Measurements from ENCODE around the gene HES7. TPM values are rescaled to one million over a fixed set of nuclear protein-coding genes. Genes with fewer than 3 reads are reported as not detected.

The HES7 gene
- total and polyA plus RNA-seq, 3 donors from 2014 or later = 0.25 to 0.31 TPM; not detected in 1

GRCh38 chr17:8164815-8165131, 40.9 kb upstream of the HES7 start:
- no peak overlapping the region for H3K4me3 ChIP-seq
- no peak for DNase-seq
- WGBS, 2 donors = 22 to 45% methylated on average over 6 of the region's 6 CpGs
- H3K27ac ChIP-seq = peak overlapping the region; percentile 100
- no peak for TF ChIP-seq CTCF (IDR thresholded peaks at IDR 0.05)
- TF ChIP-seq POLR2A (IDR thresholded peaks at IDR 0.05) = no peak
- H3K36me3 ChIP-seq (ENCODE audit: low read depth, missing control alignments) = no peaks in the 10 kb centered on the region
- intact Hi-C loops (cut with DNase I; ENCODE audit: low total_unique reads) = no loop called here
- H3K9me3 ChIP-seq = no peaks in the 10 kb centered on the region
- no peaks in the 10 kb centered on the region for H3K27me3 ChIP-seq
- H3K4me1 ChIP-seq = peaks cover 36% of the 10 kb centered on the region

GRCh38 chr17:8163978-8164814, 40.3 kb upstream of the HES7 start:
- H3K36me3 ChIP-seq (ENCODE audit: low read depth, missing control alignments) = no peaks in the 10 kb centered on the region
- no peak overlapping the region for H3K4me3 ChIP-seq
- WGBS, 2 donors = 1 to 10% methylated on average over 8 to 13 of the region's 13 CpGs
- H3K9me3 ChIP-seq = no peaks in the 10 kb centered on the region
- H3K4me1 ChIP-seq = peaks cover 38% of the 10 kb centered on the region
- peak overlapping the region; percentile 100 for H3K27ac ChIP-seq
- no peak for TF ChIP-seq POLR2A (IDR thresholded peaks at IDR 0.05)
- no peak for TF ChIP-seq CTCF (IDR thresholded peaks at IDR 0.05)
- peak; percentile 92 for DNase-seq
- intact Hi-C loops (cut with DNase I; ENCODE audit: low total_unique reads) = no loop called here
- H3K27me3 ChIP-seq = no peaks in the 10 kb centered on the region

- peak; percentile 47 for DNase-seq
- H3K27ac ChIP-seq = peak overlapping the region; percentile 100
- no peaks in the 10 kb centered on the region for H3K9me3 ChIP-seq
- H3K4me1 ChIP-seq = peaks cover 41% of the 10 kb centered on the region
- TF ChIP-seq POLR2A (IDR thresholded peaks at IDR 0.05) (no peak), CTCF (IDR thresholded peaks at IDR 0.05) (no peak)
- H3K36me3 ChIP-seq (ENCODE audit: low read depth, missing control alignments) = no peaks in the 10 kb centered on the region
- peak overlapping the region; percentile 99 to 100 for H3K4me3 ChIP-seq
- WGBS, 2 donors = 5 to 8% methylated on average over 10 to 29 of the region's 55 CpGs
- H3K27me3 ChIP-seq = no peaks in the 10 kb centered on the region
- intact Hi-C loops (cut with DNase I; ENCODE audit: low total_unique reads) = no loop called here
Observed at GRCh38 chr17:8162997-8163977, 39.4 kb upstream of the HES7 start.

- Histone ChIP-seq H3K4me1 (peaks cover 41% of the 10 kb centered on the region), H3K27ac (peak within 1 kb of the TSS; percentile 100), H3K27me3 (no peaks in the 10 kb centered on the region), H3K4me3 (peak within 1 kb of the TSS; percentile 99 to 100), H3K9me3 (no peaks in the 10 kb centered on the region), H3K36me3 (ENCODE audit: low read depth, missing control alignments) (no peaks in the 10 kb centered on the region)
- DNase-seq = peak; percentile 78
- TF ChIP-seq POLR2A (IDR thresholded peaks at IDR 0.05) = no peak
- TF ChIP-seq CTCF (IDR thresholded peaks at IDR 0.05) = peak in 1 of 3 experiments; percentile 6
- intact Hi-C loops (cut with DNase I; ENCODE audit: low total_unique reads) = no loop called here
- 0% methylated on average over 5 to 57 of the region's 75 CpGs for WGBS, 2 donors
Observed at GRCh38 chr17:8162233-8162996, 38.5 kb upstream of the HES7 start, which contains the start of gene VAMP2. Gene VAMP2 (minus strand): TSS chr17:8162948. CDS start chr17:8162879, 69 bp downstream.
